Umbilical cord (tissue), 2 donors: ENCODE measurements around the gene CAST. TPM values are rescaled to one million over a fixed set of nuclear protein-coding genes. Genes with fewer than 3 reads are reported as not detected.

Experiments used
- DNase-seq: peaks from one replicate; pipeline ENCODE4 v3.0.0-alpha.2; 2015; ENCODE audit warnings: low spot score
- total RNA-seq: library from RNA; depleted of rRNA; stranded (reverse); fragments of >200 nt; gene quantifications from one replicate; pipeline ENCODE4 v1.2.3, GENCODE V29; 2014; ENCODE audit warnings: low replicate concordance; ENCODE audit not compliant: insufficient read depth

Gene CAST
- total RNA-seq, 1 donor from 2014 or later = 158 TPM

GRCh38 chr5:96673127-96673526 lies 11.0 kb downstream of the CAST start:
- no peak for DNase-seq

DNA sequence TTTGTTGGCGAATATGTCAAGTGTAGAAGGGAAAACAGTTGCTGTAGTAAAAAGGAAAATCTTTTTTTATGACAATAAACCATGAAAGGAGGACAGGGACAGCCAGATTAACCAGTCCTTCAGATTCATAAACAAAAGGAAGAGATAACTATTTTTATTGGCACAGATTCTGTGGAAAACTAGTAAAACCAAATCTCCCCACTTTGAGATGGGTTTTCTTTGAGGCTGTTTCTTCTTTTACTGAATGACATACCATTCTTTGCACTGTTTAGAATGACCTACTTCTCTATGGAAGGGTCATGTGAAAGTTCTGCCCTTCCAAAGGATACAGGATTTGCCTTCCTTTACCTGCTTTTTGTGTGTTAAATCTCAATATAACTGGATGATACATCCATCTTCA lies 13.7 kb downstream of the CAST start:
- DNase-seq = no peak

GRCh38 chr5:96677496-96677895 lies 15.3 kb downstream of the CAST start:
- DNase-seq = no peak

GRCh38 chr5:96679293-96679692 lies 17.1 kb downstream of the CAST start:
- DNase-seq = no peak

DNA sequence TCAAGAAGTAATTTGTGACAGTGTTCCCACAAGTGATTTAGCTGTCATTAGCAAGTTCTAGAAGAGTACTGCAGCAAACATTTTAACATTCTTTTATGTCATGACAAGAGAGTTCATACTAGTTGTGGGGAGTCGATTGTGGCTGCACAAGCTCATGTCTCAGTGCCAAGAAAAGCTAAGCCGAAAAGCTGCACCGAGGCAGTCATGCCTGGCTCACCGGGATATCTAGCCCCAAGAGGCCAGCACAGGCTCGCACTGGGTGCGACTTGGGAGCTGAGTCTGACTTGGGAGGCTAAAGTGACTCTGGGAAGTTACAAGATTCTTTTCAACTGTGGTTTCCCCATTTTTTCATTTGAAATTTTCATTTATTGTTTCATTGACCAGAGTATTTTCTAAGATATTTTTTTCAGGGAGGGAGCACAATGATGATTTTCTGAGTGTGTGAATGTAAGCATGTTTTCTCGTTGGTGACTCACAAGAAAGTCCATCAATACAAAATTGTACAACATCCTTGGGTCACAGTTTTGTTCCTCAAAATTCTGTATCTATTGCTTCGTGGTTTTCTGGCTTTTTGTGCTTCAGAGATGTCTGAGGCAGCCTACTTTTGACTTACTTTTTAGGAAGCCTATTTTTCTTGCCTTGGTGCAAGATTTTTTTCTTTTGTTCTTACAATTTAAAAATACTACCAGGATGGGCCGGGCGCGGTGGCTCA lies 18.7 kb downstream of the CAST start:
- no peak for DNase-seq

- DNase-seq = no peak
Measured at GRCh38 chr5:96683392-96683791, 21.2 kb downstream of the CAST start.

- no peak for DNase-seq
Measured at GRCh38 chr5:96683810-96684209, 21.6 kb downstream of the CAST start.

DNA sequence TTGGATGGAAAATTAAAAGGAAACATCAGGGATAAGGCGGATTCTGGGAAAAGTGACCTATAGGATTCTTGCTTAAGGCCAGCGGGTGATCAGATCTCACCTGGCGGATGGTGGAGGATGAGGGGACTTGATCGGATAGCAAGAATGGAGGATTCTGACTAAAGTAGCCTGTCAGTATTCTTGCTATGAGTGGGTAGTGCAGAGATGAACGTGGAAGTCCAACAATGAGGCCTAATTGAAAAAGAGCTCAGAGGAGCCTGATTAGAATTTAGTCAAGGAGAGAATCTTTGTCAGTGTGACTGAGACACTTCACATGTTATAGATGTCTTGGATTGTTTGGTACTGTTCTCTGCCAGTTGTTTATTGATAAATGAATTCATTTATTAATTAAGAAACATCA lies 24.9 kb downstream of the CAST start:
- no peak for DNase-seq

DNA sequence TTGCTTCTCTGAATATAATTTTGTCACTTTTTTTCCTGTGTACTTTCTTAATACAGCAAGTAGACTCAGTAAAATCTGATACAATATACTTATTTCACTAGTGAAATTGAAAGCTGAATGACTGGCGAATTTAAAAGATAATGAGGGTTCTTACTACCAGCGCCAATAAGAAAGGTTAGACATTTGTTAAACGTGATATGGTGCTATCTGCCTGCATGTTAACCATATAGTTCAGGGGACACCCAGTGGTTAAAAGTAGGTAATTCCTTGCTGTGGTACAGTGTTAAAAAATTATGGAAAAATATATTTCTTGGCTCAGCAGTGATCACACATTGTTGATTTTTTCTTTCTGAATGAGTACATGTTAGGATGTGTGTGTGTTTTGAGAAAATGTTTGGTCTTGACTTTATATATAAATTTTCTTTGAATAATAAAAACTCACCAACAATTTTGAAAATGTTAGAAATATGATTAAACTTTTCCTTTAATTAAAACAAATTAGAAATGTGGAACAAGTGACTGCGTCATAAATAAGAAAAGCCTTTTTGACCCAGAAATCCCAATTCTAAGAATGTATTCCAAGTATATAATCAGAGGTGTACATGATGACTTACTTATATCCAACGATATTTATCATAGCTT lies 25.8 kb downstream of the CAST start:
- peak; percentile 43 for DNase-seq

- no peak for DNase-seq
Measured at GRCh38 chr5:96690861-96691260, 28.7 kb downstream of the CAST start.

GRCh38 chr5:96691503-96692303 lies 29.5 kb downstream of the CAST start:
- DNase-seq = no peak

GRCh38 chr5:96692441-96692840 lies 30.3 kb downstream of the CAST start:
- DNase-seq = no peak

GRCh38 chr5:96699186-96699820 lies 37.1 kb downstream of the CAST start:
- no peak for DNase-seq

DNA sequence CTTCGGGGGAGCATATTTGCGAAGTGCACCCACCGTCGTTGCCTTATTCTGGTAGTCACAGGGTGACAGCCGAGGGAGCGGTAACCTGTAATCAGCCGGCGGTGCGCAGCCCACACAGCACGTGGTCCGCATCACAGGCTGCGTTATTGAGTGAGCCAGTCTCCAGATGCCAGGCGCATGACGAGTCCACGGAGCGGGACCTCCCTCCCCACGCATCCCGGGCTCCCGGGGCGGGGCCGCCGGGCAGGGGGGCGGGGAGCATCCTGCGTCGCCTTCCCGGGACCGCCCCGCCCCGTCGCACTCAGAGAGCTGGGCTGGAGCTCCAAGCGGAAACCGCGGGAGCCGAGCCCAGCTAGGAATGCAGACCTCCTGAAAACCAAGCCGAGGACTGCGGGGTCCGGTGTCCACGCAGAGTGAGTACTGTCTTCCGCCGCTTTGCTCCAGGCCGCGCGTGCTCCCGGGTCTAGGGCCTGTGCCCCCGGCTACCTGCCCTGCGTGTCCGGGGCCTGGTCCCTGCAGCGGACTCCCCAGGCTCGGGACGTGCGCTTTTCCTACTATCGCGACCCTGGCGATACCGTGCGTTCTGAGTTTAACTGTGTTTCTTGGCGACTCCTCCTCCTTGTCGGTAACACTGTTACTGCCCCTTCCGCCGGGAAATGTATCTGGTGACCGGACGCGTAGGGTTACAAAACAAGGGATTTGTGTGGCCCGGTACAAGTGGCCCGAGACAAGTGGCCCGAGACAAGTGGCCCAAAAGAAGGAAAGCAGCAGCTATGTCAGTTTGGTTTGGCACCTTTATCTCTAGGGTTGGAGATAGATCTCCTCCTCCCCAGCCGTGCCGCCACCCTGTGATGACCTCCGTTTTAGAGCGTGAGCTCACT lies 40.6 kb downstream of the CAST start:
- DNase-seq = peak; percentile 96

DNA sequence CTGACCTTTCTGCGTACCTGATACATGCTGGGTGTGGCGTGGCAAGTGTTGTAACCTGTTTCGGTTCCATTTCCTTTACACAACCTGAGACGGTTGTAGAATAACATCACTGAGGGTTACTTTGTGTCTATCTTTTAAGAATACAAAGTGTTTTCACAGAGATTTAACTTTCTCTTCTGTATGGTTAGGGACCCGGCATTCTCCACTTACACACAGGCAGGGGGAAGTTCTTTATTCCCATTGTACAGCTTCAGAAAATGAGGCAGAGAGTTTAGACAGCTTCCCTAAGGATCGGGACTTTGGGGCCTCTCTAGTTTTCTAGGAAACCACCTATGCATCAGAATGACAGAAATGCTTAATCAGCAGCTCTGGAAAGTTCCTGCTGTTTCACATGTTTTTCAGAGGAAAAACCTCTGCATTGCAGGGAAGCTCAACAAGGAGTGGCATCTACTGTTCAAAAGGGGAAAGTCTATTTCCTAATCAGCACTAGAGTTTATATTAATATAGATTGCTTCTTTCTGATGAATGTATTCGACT lies 41.3 kb downstream of the CAST start:
- DNase-seq = peak; percentile 36

GRCh38 chr5:96703995-96704394 lies 41.8 kb downstream of the CAST start:
- DNase-seq = no peak

DNA sequence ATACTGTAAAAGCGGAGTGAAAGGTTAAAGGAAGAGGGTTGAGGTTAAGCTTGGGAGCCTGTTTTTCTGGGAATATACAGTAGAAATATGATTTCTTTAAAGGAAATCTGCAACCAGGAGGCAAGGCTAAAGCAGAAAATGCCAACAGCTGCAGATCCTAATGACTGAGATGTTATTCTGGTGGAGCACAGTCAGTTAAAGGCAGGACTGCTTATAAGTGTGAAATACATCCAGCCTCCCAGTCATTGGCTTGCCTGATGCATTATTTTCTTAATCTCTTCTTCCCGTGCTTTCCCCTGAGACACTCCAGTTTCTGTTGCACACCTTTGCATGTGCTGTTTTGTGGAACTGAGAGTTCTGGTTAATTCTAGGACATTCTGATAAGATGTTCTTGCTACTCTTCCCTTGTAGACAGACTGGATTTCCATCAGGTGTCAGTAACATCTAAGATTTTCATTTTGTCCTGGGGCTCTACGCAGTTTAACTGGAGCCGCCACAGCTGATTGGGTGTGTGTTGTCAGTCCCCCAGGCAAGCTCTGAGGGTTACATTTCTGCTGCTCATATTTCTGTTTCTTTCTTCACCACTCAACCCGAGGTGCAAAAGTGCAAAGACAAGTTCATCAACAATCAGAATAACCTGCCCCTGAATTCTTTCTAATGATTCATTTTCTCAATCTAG lies 44.4 kb downstream of the CAST start:
- no peak for DNase-seq

DNA sequence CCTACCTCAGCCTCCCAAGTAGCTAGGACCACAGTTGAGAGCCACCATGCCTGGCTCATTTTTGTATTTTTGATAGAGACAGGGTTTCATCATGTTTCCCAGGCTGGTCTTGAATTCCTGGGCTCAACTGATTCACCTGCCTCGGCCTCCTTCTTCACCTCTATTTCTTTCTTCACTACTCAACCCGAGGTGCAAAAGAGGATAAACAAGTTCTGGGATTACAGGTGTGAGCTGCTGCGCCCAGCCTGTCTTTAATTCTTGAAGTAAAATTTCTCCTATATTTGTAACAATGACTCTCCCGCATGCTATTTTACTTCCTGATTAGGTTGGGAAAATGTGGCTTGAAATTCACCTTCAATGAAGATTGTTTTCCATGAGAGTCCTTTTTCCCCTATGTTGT lies 46.4 kb downstream of the CAST start:
- DNase-seq = no peak

- DNase-seq = peak; percentile 71
Measured at GRCh38 chr5:96709152-96709821, 47.1 kb downstream of the CAST start.
